Stimulated activated CD4-positive, alpha-beta T cell treated with anti-CD3 and anti-CD28 coated beads, Interleukin-2, amount 100 ng/mL, for 48 hours (primary cell): ENCODE data around the gene HDAC4.

ENCODE experiments used
- DNase-seq, 2 donors: peaks; one replicate each; pipeline ENCODE4 v3.0.0-alpha.2; 2020

Gene HDAC4

DNA sequence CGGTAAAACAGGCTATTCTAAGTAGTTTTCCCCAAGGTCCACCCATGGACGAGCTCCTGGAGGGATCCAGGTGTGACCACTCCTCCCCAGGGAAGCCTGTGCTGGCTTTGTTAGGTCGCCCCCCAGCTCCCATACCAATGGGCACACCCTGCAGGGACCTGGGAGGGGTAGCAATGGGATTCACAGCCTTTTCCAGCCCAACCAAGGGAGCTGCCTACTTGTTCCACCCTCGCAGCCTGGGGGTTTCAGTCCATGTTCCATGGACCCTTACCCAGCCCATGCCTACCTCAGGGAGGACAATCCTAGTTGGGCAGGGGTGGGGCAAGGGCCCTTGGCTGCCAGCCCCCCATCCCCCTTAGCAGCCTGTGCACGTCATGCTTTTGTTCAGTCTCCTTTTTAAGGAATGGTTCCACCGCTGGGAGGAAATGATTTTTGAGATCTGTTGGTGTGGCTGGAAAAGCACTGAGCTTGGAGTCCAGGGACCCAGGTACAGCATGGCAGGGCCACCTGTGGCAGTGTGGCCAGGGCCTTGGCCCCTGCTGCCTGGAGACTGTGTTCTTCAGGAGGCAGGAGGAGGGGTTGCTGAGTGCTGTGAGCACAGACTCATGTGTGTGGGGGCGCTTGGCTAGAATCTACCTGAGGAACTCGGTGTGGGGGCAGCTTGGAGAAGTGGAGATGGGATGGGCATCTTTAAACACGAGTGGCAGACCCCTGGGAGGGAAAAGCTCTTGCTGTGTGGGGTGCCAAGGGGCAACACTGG lies 386.2 kb downstream of the HDAC4 start:
- no peak for DNase-seq

- no peak for DNase-seq
These were observed 387.2 kb downstream of the HDAC4 start for GRCh38 chr2:239013678-239013976.

GRCh38 chr2:239012936-239013677 lies 387.7 kb downstream of the HDAC4 start:
- DNase-seq, result no peak

- DNase-seq, result no peak
These were observed 388.6 kb downstream of the HDAC4 start for GRCh38 chr2:239012228-239012627.

DNA sequence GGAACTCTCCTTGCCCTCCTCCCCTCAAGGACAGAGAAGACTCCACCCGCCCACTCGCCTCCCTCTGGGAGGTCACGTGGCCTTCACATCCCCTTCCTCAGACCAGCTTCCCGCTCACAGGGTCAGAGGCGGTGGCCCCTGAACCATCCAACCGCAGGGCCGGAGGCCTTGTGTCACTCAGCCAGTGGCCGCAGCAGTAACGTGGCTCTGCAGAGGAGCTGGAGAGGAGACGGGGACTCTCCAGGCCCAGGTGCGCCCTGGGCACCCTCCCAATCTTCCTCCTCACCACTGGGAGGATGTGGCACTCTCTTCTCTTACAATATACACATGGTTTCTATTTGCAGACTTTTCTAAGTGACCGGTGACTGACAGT lies 391.2 kb downstream of the HDAC4 start:
- DNase-seq, result no peak

GRCh38 chr2:239008677-239009588 lies 391.9 kb downstream of the HDAC4 start:
- no peak for DNase-seq

DNA sequence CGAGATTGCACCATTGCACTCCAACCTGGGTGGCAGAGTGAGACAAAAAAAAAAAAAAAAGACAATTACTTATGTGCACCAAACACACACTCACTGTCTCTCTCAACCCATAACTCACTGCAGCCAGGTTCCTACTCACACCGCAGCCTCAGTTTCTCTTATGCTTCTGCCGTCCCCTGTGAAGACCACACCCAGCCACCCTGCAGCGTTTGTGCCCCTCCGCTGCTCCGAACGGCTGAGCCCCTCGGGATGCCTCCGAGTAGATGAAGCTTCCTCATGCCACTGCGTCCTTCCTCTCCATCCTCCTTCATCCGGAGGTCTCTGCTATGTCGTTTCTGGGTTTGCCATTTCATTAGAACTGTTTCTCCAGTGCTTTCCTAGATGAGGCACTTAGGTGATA lies 392.8 kb downstream of the HDAC4 start:
- DNase-seq, result no peak

DNA sequence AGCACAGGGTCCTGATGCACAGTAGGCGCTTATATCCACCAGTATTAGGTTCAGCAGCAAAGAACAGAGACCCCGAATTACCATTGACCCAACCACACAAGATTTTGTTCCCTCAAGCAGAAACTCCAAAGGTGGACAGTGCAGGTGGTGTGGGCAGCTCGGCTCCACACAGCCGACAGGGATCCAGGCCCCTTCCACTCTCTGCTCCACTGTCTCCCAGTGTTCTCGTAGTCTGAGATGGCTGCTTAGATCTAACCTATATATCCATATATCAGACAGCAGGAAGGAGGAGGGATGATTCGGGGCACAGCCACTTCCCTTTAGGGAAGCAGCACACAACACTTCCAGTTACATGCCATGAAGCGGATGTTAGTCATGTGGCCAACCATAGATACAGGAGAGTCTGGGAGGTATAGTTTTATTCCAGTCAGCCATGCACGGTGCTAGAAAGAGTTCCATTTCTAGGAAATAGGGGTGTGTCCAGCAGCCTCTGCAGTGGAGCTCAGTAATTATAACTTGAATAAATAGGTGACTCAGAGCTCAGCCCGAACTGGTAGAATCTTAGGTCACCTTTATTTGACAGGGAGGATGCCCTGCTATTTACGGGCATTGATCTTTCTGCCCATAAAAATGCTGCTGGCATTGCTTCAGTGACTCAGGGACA lies 394.1 kb downstream of the HDAC4 start:
- DNase-seq, result no peak

DNA sequence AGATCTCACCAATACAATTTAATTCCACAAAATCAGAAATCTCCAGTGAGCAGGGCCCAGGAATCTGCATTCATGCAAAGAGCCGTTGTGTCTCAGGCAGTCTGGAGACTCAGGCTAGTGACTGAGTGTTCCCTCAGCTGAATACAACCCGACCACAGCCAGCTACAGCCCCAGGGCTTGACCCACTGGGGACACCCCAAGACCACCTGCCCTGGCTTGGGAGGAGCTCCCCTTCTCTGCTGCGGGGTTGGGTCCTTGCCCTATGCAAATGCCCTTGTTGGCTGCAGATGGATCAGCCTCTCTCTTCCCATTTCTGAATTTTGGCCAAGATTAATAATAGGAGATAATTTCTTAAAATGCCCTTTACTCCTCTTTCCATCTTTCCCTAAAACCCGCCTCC lies 395.2 kb downstream of the HDAC4 start:
- no peak for DNase-seq

DNA sequence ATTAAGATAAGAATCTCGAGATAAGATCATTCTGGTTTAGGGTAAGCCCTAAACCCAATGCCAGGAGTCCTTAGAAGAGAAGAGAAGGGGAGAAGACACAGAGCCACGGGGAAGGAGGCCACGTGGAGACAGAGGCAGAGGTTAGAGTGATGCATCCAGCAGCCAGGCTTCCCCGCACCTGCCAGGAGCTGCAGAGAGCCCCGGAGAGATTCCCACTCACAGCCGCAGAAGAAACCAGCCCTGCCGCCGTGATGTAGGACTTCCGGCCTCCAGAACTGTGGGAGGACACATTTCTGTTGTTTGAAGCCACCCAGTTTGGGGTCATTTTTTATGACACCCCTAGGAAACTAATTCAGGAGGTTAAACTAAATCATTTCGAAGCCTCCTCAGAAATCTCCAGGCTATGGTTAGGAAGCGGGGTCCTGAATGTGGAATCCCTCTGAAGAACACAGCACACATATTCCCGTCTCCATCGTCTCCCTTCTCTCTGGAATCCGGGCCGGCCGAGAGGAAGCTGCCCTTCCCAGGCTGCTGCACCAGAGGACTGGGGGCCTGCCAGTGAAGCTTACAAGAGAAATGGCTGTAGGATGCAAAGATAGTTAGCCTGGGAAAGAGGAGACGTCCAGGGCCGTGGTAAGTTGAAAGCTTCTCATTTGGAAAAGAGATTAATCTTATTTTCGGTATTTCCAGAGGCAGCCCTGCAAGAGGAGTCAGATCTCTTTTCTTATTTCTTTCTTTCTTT lies 396.4 kb downstream of the HDAC4 start:
- DNase-seq, result no peak

DNA sequence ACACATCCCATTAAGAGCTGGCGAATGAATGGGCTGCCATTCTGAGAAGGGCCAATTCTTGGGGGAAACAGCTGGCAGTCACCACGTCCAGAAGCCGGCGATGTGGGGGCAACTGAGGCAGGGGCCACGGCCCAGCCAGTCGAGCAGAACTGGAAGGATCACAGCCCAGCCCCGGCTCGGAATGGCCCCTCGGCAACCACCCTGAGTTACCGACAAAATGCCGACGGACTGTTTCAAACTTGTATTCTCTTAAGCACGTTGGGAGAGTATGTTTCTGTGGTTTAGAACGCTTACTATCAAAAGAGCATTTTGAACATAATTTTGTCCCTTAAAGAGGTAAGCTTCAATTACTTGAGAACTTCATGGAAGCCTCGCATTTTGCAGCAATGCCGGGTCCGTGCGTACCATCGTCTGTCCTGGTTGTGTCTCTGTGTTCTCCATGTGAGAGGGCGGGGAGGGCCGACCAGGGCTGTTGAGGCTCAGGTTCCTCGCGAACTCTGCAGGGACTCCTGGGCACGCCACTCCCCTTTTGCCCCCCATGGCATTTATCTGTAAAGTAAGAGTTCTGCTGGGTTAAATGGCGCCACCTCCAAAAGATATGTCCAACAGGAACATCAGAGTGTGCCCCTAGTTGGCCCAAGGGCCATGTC lies 397.1 kb downstream of the HDAC4 start:
- DNase-seq, result no peak

DNA sequence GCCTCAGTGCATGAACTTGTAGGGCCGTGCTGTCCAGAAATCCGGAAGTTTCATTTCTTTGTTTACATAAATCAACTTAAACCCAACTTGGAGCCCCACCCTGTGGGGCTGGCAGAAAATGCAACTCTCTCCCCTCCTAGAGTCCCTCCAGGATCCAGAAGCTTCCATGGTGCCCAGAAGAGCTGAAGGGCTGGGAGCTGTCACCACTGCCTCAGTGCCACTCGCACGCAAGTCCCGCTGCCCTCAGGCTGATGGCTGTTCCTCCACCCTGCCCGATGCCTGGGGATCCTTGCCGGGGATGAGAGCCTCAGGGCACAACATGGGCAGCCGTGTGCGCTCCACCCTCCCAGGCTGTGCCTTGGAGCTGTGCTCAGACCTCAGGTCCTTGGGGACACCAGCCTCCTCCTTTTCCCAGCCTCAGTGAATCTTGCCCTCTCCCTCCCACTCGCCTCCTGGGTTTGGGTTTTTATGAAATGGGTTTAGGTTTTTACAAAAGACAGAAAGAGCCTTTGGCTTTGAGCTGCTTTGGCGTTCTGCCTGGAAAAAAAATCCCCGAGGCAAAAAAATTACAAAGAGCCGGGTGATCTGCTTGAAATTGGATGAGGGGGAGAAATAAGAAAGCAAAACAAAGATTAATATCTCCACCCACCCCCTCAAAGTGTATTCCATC lies 397.7 kb downstream of the HDAC4 start:
- DNase-seq, result no peak

GRCh38 chr2:239002591-239002953 lies 398.2 kb downstream of the HDAC4 start:
- no peak for DNase-seq

- no peak for DNase-seq
These were observed 399.0 kb downstream of the HDAC4 start for GRCh38 chr2:239001794-239002193.

- DNase-seq, result no peak
These were observed 400.2 kb downstream of the HDAC4 start for GRCh38 chr2:239000500-239001073.

GRCh38 chr2:239000089-239000488 lies 400.7 kb downstream of the HDAC4 start:
- DNase-seq, result no peak

GRCh38 chr2:238999291-238999741 lies 401.5 kb downstream of the HDAC4 start:
- no peak for DNase-seq

GRCh38 chr2:238998801-238999200 lies 402.0 kb downstream of the HDAC4 start:
- no peak for DNase-seq
